ENCODE data around the gene NWD2. TPM values are rescaled to one million over a fixed set of nuclear protein-coding genes. Genes with fewer than 3 reads are reported as not detected.

Gene NWD2
- total RNA-seq, 1 experiment from 2014 or later = not detected

DNA sequence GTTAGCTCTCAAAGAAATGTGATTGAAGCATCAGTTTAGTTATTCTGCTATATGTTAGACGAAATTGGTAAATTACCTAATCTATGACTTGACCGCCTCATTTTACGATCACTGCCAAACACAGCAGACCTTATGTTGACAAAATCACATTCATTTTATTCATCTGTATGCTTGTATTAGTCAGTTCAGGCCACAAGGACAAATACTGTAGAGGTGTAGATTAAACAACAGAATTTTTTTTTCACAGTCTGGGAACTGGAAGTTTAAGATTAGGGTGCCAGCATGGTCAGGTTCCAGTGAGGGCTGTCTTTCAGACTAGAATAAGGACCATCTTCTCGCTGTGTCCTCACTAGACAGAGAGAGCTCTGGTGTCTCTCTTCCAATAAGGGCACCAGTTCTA, 177.1 kb downstream of the NWD2 start:
- Histone ChIP-seq H3K9me2 (ENCODE audit: insufficient read depth) (no peaks in the 10 kb centered on the region), H3K4me3 (no peak overlapping the region), H4K20me1 (ENCODE audit: insufficient read depth) (no peaks in the 10 kb centered on the region), H3K79me2 (ENCODE audit: low read depth) (no peaks in the 10 kb centered on the region), H3K4me1 (replicated peaks; ENCODE audit: insufficient read depth) (no peaks in the 10 kb centered on the region), H3F3A (ENCODE audit: insufficient read depth, low read depth) (no peaks in the 10 kb centered on the region), H3K27ac (no peak overlapping the region), H2AFZ (no peak overlapping the region), H3K27me3 (ENCODE audit: insufficient read depth, low read depth) (no peaks in the 10 kb centered on the region), H3K36me3 (ENCODE audit: low read depth) (no peaks in the 10 kb centered on the region), H3K4me2 (no peak overlapping the region), H3K9me3 (ENCODE audit: insufficient read depth, low read depth) (no peaks in the 10 kb centered on the region)
- CTCF ChIA-PET = no interaction called here
- intact Hi-C loops (cut with micrococcal nuclease; ENCODE audit: unreplicated experiment) = no loop called here
- TF ChIP-seq, protein P1, sequence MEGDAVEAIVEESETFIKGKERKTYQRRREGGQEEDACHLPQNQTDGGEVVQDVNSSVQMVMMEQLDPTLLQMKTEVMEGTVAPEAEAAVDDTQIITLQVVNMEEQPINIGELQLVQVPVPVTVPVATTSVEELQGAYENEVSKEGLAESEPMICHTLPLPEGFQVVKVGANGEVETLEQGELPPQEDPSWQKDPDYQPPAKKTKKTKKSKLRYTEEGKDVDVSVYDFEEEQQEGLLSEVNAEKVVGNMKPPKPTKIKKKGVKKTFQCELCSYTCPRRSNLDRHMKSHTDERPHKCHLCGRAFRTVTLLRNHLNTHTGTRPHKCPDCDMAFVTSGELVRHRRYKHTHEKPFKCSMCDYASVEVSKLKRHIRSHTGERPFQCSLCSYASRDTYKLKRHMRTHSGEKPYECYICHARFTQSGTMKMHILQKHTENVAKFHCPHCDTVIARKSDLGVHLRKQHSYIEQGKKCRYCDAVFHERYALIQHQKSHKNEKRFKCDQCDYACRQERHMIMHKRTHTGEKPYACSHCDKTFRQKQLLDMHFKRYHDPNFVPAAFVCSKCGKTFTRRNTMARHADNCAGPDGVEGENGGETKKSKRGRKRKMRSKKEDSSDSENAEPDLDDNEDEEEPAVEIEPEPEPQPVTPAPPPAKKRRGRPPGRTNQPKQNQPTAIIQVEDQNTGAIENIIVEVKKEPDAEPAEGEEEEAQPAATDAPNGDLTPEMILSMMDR (conservative IDR thresholded peaks at IDR 0.05) = no peak
- DNase-seq = no peak
- POLR2A ChIA-PET (ENCODE audit: unreplicated experiment) = no interaction called here
- no TSS peak for BruUV-seq (replicated peaks)

DNA sequence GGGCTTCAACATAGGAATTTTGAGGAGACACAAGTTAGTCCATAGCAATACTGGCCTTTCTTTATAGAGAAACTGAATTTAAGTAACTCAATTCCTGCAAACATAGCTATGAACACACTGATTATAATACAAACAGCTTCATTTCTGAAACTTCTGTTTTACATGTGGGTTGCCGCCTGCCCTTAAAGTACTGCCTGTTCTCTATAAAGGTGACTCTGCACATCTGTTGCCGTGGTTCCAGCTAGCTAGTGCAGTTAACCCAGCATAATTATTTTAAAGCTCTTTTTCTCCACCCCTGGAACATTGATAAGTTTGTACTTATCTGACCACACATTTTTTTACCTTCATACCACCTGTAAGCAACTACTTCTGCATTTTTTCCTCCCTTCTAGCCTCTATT, 177.6 kb downstream of the NWD2 start:
- no peaks in the 10 kb centered on the region for H3F3A ChIP-seq (ENCODE audit: insufficient read depth, low read depth)
- H3K4me3 ChIP-seq = no peak overlapping the region
- CTCF ChIA-PET = no interaction called here
- POLR2A ChIA-PET (ENCODE audit: unreplicated experiment) = no interaction called here
- no peaks in the 10 kb centered on the region for H3K36me3 ChIP-seq (ENCODE audit: low read depth)
- H3K27me3 ChIP-seq (ENCODE audit: insufficient read depth, low read depth) = no peaks in the 10 kb centered on the region
- H3K27ac ChIP-seq = no peak overlapping the region
- no peaks in the 10 kb centered on the region for H3K79me2 ChIP-seq (ENCODE audit: low read depth)
- H3K4me1 ChIP-seq (replicated peaks; ENCODE audit: insufficient read depth) = no peaks in the 10 kb centered on the region
- H2AFZ ChIP-seq = no peak overlapping the region
- TF ChIP-seq, protein P1 (conservative IDR thresholded peaks at IDR 0.05) = no peak
- TF ChIP-seq EZH2 (IDR thresholded peaks at IDR 0.05; ENCODE audit: low read depth) = no peak
- BruUV-seq (replicated peaks) = no TSS peak
- H3K9me2 ChIP-seq (ENCODE audit: insufficient read depth) = no peaks in the 10 kb centered on the region
- DNase-seq = no peak
- H3K4me2 ChIP-seq = no peak overlapping the region
- intact Hi-C loops (cut with micrococcal nuclease; ENCODE audit: unreplicated experiment) = no loop called here
- H4K20me1 ChIP-seq (ENCODE audit: insufficient read depth) = no peaks in the 10 kb centered on the region
- H3K9me3 ChIP-seq (ENCODE audit: insufficient read depth, low read depth) = no peaks in the 10 kb centered on the region

DNA sequence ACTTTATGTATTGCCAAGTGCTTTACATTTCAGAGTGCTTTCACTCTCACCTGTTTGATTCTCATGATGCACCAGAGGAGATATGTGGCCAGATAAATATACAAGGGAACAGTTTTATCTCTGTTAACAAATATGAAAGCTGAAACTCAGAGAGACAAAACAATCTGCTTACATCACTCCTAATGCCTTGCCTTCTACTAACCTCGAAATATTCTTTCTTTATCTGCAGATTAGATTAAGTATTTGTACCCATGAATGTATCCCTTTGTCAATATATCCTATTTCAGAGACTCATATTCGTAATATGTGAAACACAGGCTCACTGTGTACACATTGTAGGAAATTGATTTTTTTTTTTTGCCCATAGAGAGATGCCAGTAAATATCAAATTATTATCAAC, 178.1 kb downstream of the NWD2 start:
- intact Hi-C loops (cut with micrococcal nuclease; ENCODE audit: unreplicated experiment) = no loop called here
- DNase-seq = no peak
- TF ChIP-seq EZH2 (IDR thresholded peaks at IDR 0.05; ENCODE audit: low read depth) = no peak
- TF ChIP-seq, protein P1 (conservative IDR thresholded peaks at IDR 0.05) = no peak
- H4K20me1 ChIP-seq (ENCODE audit: insufficient read depth) = no peaks in the 10 kb centered on the region
- H3K27me3 ChIP-seq (ENCODE audit: insufficient read depth, low read depth) = no peaks in the 10 kb centered on the region
- no peaks in the 10 kb centered on the region for H3F3A ChIP-seq (ENCODE audit: insufficient read depth, low read depth)
- POLR2A ChIA-PET (ENCODE audit: unreplicated experiment) = no interaction called here
- CTCF ChIA-PET = no interaction called here
- H3K79me2 ChIP-seq (ENCODE audit: low read depth) = no peaks in the 10 kb centered on the region
- no peaks in the 10 kb centered on the region for H3K9me3 ChIP-seq (ENCODE audit: insufficient read depth, low read depth)
- H2AFZ ChIP-seq = no peak overlapping the region
- no TSS peak for BruUV-seq (replicated peaks)
- H3K27ac ChIP-seq = no peak overlapping the region
- no peak overlapping the region for H3K4me2 ChIP-seq
- H3K9me2 ChIP-seq (ENCODE audit: insufficient read depth) = no peaks in the 10 kb centered on the region
- H3K4me1 ChIP-seq (replicated peaks; ENCODE audit: insufficient read depth) = no peaks in the 10 kb centered on the region
- no peak overlapping the region for H3K4me3 ChIP-seq
- H3K36me3 ChIP-seq (ENCODE audit: low read depth) = no peaks in the 10 kb centered on the region
